DMS 273 (cell line): ENCODE data around the gene SOBP.
A peak's percentile ranks its signal among the peaks of the same experiment; 100 is the strongest.
"Not testable (repeated sequence)": the region's sequence is repeated elsewhere in the genome, so short reads cannot be mapped to it uniquely, and the experiment has no call there.

Experiments
- DNase-seq: peaks from one replicate; lab custom pipeline; 2025; ENCODE audit not compliant: unreplicated experiment; lab: John Stamatoyannopoulos, UW

SOBP gene

DNA sequence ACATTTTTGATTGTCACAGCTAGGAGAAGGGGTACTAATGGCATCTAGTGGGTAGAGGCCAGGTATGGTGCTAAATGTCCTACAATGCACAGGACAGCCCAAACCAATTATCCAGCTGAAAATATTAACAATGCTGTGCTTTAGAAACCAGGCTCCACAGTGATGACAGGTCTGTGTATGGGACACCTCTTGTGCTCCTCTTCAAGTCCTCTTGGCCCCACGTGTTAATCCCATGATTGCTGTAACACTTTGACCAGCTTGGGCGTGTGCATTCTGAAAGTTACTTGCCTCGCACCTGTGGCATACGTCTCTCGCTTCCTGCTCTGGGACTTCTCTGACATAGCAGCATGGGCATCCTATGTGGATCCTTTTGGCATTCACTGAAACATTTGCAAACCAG is 29.3 kb downstream of the SOBP start:
- DNase-seq = not testable (repeated sequence)

DNA sequence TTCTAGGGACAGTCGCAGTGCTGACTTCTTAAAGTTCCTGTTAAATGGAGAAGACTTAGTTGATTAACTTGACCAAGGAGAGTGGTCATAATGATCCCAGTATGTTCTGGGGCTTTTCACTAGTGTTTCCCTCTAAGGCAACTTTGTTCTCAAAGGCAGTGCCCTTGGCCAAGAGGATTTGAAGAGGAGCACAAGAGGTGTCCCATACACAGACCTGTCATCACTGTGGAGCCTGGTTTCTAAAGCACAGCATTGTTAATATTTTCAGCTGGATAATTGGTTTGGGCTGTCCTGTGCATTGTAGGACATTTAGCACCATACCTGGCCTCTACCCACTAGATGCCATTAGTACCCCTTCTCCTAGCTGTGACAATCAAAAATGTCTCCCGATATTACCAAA is 30.8 kb downstream of the SOBP start:
- not testable (repeated sequence) for DNase-seq

DNA sequence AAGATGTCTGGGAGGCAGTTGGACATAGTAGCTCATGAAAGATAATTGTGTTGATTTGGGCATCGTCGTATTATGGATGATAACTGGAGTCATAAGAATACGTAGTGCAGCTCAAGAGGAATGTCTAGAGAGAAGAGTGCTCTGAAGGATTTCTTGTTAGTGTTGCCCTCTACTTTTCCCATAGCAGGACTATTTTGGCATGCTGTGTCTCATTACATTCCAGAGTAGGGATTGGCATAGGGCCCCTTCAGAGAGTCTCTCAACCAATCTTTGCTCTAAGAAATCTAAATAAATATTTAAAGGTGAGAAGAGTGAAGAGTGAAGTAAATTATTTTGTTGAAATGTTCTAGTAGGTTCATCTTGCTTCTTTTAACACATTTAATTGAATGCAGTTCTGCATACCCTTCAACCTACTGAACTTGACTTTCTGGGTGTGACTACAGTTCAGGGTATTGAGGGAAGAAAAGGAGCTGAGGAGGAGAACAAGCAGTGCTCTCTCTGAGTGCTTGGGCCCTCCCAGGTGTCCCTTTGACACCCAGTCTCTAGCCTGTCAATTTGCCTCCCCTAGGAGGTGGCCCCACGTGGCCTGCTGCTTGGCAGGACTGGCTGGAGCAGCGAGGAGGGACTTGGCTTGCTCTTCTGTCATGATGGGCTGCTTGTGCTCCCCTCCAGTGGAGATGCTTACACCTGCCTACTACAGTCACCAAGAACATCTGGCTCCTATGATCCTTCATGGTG is 33.3 kb downstream of the SOBP start:
- DNase-seq = no peak

DNA sequence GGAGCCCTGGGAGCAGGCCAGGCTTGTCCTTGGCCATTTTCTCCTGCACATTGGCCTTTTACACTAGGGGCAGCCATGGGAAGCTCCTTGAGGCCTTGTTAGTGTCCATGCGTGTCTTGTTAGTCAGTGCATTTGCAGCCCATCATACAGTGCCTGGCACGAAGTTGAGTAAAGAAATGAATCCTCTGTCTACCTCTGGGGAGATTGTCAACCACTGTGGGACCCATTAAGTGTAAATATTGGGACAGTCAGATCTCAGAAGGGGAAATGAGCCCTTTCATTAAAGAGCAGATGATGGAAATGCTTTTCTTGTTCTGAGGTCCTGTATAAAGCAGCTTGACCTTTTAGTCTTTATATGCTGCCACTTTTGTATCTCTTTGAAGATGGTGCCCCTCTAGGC is 33.9 kb downstream of the SOBP start:
- no peak for DNase-seq

DNA sequence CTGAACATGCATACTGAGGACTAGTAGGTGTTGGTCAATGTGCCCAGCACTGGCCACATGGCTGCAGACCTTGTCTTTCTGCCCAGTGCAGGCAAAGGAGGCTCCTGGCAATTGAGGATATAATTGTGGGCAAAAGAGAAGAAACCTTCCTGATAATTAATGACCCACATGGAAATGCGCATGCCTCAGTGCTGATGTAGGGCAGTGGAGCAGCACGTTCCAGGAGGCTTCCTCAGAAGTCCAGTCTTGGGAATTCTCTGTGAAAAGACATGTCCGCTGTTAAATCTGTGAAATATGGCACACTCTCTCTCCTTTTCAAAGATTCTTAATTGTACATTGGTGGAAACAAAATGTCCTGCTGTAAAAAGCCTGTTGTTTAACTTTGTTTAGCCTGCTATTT is 34.7 kb downstream of the SOBP start:
- no peak for DNase-seq

DNA sequence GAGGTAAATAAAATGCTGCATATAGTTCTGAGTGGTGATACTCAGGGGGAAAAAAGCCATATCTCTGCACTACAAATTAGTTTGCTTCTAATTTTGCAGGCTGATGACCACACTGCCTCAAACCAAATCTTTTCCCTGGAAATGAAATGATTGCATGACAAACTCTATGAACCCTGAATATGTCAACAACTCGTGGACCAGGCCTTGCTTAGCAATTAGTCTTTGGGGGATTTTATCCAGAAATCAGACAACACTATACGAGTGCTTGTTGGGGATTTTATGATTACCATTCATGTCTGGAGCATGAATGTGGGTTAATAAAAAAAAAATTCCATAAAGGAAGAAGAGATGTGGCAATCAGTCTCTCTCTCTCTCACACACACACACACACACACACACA is 42.0 kb downstream of the SOBP start:
- DNase-seq = no peak

DNA sequence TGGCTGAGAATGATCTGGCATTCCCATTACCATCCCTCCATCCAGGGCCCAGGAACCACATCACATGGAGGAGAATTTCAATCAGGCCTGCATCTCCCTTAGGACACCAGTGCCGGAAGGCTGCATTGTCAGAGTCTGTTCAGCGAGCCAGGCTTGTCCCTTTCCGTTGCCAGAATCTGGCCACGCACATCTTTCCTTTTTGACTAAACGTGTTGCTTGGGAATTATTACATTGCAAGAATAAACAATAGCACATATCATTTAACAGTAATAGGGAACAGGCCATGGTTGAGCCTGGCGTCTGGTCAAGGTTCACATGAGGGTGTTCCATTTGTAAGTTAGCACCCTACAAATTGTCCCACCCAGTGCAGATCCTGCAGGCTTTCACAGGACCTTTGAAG is 42.8 kb downstream of the SOBP start:
- no peak for DNase-seq

DNA sequence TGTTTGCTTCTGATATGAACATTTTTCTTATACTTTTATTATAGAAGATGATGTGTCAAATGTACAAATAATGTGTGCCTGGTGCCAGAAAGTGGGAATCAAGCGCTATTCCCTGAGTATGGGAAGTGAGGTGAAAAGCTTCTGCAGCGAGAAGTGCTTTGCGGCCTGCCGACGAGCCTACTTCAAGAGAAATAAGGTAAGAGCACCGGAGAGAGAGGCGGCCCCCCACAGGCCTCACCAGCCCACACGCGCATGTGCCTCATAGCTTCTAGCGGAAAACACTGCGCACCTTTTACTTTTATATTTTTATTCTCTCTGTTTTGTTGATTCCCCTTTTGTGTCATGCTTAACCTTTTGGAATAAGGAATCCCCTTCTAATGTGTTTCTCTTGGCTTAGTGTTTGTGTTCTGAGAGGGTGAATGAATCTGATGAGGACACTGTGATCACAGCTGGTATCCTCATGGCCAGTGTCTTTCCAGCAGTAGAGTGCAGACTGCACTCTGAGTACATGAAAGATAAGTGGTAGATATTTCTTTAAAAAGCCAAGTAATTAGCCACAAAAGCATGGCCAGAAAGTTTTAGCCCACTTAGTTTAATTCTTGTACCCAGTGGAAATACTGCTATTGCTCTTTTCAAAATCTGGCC is 43.6 kb downstream of the SOBP start:
- DNase-seq = no peak

DNA sequence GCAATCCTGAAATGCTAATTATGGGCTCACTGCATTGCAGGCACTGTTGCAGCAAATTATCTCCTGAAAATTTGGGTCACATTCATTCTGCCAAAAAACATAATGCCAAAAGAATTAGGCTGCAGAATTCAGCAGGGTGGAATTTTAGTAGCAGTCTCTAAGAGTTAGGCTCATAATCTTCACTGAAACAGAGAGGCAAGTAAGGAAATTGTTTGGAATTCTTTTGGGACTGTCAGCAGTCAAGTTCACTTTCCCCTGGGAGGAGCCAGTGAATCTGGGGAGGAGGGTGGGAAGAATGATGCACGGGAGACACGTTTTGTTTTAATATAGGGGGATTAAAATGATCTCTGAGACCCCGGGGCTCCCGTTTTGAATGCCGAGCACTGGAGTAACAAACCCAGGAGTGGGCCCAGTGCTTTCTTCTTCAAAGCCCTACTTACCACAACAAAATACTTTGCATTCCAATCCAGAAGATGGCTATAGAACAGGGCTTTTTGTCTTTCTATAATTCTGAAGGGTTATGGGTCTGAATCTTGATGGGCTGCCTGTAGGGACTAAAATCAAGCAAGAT is 44.7 kb downstream of the SOBP start:
- DNase-seq = no peak

DNA sequence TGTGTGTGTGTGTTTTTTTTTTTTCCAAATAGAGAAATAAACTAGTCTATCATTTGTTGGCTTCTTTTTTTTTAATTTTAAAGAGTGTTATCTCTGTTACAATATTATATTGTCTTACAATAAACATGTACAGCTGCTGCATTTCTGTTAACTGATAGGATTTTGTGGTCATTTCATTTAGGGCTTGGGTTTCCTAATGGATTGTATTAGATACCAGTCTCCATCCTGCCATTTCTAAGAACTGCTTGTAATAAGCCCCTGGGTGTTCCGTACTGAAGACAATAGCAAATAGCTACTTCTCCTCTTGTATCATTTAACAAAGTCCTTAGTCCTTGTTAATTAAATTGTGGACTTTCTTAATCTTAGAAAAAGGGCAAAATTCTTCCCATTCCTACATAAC is 45.7 kb downstream of the SOBP start:
- no peak for DNase-seq

DNA sequence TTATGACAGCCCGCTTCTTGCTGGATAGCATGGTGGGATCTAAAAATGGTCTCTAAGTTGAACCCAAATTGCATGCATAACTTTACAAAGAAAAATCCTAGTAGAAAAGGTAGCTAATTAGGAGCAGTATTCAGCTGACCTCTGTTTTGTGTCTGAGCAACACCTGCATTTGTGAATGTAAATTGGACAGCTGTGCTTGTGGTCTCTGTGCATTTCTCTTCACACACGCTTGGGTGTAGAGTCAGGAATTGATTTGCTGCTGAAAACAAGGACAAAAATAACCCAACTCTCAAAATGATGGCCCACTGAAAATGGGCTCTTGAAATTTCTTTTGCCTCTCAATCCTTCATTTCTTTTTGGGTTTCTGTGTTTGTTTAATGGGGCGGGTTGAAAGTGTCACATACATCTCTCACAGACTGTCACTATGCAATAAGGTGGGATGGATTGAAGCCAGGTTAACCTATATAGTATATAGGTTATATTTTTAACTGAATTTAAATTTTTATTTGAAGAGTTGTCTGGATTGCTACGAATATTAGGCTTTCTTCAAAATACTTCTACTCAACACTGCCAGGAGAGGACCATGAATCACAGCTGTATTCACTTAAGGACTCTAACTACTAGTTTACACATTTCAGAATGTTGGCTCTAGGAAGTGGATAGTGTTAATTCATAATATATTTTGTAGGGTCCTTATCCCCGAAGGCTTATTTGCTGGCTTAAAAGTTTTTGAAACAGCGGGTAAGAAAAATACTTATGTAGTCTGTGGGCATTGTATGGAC is 46.5 kb downstream of the SOBP start:
- DNase-seq = no peak

DNA sequence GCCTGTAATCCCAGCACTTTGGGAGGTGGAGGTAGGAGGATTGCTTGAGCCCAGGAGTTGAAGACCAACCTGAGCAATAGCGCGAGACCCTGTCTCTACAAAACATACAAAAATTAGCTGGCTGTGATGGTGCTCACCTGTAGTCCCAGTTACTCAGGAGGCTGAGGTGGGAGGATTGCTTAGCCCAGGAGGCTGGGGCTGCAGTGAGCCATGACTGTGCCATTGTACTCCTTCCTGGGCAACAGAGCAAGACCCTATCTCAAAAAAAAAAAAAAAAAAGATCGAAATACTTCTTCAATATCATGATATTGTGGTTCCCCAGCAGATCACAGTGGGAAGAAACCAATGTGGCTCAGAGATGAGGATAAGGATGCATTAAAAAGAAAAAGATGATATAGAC is 47.6 kb downstream of the SOBP start:
- DNase-seq = no peak

DNA sequence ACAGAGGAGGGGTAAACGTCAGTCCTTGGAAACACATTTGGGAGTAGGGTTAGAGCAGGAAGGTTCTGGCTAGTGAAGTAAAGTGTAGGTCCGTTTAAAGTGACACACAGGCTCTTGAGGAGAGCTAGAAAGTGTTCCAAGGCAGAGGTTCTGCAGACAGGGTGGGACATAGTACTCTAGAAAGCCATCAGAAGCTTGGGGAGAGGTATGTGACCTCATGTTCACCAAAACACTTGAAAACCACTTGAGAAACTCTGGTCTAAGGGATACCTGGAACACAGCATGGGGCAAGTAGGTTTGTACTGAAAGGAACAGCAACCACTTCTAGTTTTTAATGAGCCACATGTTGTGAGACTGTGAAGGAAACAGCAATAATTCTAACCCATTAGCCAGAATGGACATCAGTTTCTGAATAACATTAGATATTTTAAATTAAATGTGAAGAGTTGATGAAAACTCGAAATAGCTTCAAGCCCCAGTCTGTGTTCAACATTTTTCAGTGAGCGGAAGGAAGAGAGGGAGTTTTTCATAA is 49.0 kb downstream of the SOBP start:
- no peak for DNase-seq

DNA sequence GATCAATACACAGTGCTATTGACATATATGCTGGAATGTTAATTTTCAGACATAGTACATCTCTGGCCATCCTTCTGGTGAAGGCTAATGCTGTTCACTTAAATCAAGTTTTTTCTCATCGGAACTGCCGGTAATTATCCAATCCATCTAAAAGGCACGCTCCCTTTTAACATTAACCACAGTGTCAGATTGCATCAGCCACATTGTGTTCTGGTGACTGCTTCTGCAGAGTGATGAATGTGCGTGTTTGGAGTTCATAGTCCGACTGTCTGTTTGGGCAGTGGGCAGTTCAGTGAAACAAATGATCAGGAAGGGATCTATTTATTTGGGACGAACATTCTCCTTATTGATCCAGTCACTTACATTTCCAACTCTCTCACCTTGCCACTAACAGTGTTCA is 49.5 kb downstream of the SOBP start:
- DNase-seq = peak; percentile 46

DNA sequence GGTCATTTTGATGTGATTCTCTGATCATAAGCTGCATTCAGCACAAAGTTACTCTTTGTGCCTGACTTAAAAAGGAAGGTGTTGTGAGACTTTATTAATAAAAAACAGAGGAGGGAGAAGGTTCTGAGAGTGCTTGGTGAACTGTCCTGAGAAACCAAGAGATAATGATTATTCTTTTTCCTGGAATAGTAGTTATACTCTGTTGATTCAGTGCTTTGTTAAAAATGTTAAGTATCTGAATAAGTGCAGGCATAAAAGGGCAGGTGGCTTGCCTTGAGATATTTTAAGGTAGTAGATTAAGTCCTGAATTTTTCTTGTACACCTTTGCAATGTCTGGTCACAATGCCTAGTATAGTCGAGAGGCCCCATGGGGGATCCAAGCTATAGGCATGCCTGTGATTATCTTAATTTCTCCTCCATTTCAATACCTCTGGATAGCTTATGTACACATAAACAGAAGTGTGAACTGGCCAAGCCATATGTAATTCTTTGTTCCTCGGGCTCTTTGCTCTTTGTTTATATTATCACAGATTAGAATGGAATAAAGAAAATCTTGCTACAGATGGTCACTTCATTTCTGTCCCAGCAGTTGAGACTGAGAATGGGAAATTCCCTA is 50.0 kb downstream of the SOBP start:
- no peak for DNase-seq

DNA sequence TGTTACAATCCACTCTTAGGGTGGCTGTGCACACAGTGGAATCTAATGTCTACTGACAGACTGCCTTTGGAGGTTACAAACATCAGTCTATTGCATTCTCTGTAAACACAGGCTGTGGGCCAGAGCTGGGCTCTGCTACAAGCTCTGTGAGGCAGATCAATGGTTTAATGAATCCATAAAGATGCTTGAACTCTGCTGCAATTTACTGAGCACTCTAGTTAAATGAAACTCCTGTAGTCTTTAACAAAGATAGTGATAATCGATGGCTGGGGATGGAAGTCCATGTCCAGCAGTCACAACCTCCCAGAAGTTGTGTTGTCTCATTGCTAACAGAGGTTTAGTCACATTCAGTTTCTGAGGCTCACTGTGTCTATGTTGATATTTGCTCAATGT is 50.5 kb downstream of the SOBP start:
- DNase-seq = no peak

DNA sequence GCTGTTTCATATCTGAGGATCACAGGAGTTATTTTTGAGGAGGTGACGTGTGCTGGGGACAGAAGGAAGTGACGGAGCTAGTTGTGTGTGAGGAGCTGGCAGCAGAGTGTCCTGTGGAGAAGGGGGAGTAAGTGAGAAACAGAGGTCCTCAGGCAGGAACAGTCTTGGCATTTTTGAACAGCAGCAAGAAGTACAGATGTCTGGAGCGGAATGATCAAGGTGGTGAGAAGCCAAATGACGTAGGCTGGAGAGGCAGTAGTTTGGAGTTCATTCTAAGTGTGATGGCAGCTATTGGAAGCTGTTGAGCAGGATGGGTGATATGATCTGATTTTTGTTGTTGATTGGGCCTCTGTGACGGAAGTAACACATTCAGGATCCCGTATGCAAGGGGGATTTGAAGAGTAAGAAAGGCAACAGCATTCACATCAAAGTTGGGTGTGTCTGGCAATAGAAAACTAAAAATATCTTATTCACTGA is 52.3 kb downstream of the SOBP start:
- DNase-seq = no peak

DNA sequence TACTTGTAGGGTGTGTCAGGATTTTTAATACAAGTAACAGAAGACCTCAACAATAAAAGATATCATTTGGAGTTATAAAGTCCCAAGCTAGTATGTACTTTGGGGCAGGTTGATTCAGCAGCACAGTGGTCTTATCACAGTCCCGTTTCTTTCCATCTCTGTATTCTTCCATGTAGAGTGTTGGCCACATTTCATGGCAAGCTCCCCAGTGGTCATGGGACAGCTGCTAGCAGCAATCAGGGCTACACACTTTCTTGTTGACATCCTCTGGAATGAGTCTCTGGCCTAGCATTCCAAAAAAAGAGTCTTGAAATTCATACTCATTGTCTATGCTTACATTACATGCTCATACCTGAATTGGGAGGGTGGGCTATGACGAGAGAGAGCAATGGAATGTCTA is 53.2 kb downstream of the SOBP start:
- DNase-seq = no peak

DNA sequence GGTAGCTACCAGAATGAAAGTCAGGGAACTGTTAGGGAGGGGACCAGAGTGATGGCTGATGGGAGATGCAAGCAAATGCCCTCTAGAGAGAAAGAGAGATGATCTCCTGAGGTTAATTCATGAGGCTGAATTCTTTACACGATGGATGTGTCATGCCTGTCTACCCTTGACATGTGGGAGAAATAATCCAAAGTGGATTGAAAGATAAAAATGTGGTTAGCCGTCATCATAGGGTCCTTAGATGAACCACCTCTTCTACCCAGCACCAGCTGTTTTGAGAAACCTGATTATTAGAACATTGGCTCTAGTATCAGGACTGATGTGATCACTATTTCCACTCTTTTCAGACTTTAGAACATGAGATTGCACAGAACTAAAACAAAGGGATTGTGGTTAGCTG is 53.6 kb downstream of the SOBP start:
- no peak for DNase-seq

DNA sequence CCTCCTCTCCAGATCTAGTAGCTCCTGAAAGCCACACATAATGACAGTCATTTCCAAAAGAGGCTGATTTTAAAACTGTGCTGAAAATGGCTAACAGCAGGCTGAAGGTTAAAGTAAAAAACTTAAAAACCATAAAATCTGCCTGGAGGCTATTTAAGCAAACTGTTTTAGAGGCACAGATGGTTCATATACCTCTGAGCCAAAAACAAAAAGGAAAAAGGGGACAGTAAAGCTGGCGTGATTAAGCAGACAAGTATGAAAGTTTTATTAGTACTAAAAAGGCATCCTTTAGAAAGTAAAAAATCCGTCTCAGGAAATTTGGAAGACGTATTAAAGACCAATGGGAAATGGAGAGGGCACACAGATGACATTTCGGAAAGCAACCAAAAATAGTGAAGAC is 55.8 kb downstream of the SOBP start:
- no peak for DNase-seq
